ENCODE measurements around the gene MSH5. TPM values are rescaled to one million over a fixed set of nuclear protein-coding genes. Genes with fewer than 3 reads are reported as not detected.
"Not testable (repeated sequence)": the region's sequence is repeated elsewhere in the genome, so short reads cannot be mapped to it uniquely, and the experiment has no call there.

Gene MSH5
- total and polyA plus RNA-seq, 2 donors (not counting 1 experiment from before 2014, with no cell fraction given): 4.3 to 6.0 TPM

- H3K79me2 ChIP-seq (ENCODE audit: control insufficient read depth, insufficient read depth, low read length): peaks cover 20% of the 10 kb centered on the region
- no peak overlapping the region for H3K4me2 ChIP-seq (ENCODE audit: extremely low read depth, insufficient read depth, low read length)
- H3K27ac ChIP-seq (ENCODE audit: insufficient read depth, low read length): no peak overlapping the region
These were observed 52.2 kb downstream of the MSH5 start for GRCh38 chr6:31792090-31792374.

GRCh38 chr6:31792761-31793171 lies 53.0 kb downstream of the MSH5 start:
- no peak overlapping the region for H3K4me3 ChIP-seq (replicated peaks in 1 of 4; ENCODE audit: control extremely low read depth in 1 of 4, insufficient read depth in 1 of 4, low read depth in 3 of 4, low read length in 4 of 4)
- H3K27me3 ChIP-seq (ENCODE audit: control insufficient read depth, insufficient read depth, low read length): no peaks in the 10 kb centered on the region
- peaks cover 20% of the 10 kb centered on the region for H3K79me2 ChIP-seq (ENCODE audit: control insufficient read depth, insufficient read depth, low read length)
- H2AFZ ChIP-seq (ENCODE audit: low read length): no peak overlapping the region
- no peaks in the 10 kb centered on the region for H3K4me1 ChIP-seq (ENCODE audit: control insufficient read depth, extremely low read depth, insufficient read depth, low read length)
- no peak overlapping the region for H3K4me2 ChIP-seq (ENCODE audit: extremely low read depth, insufficient read depth, low read length)
- DNase-seq (ENCODE audit: low read depth in 2 of 2): peak in 1 of 2 donors; percentile 70
- H3K9ac ChIP-seq (ENCODE audit: insufficient read depth, low read length): no peak overlapping the region
- TF ChIP-seq CTCF (conservative IDR thresholded peaks at IDR 0.05 in 1 of 2, IDR thresholded peaks at IDR 0.05 in 1 of 2; ENCODE audit: low read depth in 1 of 2, low read length in 2 of 2): no peak
- TF ChIP-seq EZH2 (IDR thresholded peaks at IDR 0.05; ENCODE audit: low read length, missing control alignments): no peak
- H3K27ac ChIP-seq (ENCODE audit: insufficient read depth, low read length): no peak overlapping the region
- peaks cover 4% of the 10 kb centered on the region for H3K36me3 ChIP-seq (ENCODE audit: control insufficient read depth, insufficient read depth, low read length)
- H3K9me3 ChIP-seq (ENCODE audit: control insufficient read depth, insufficient read depth, low read depth, low read length): no peaks in the 10 kb centered on the region
- no peaks in the 10 kb centered on the region for H4K20me1 ChIP-seq (ENCODE audit: control insufficient read depth, extremely low read depth, insufficient read depth, low read length)

More at GRCh38 chr6:31792090-31792374, 52.2 kb downstream of the MSH5 start:
- DNase-seq (ENCODE audit: low read depth in 2 of 2): no peak
- Histone ChIP-seq H3K4me1 (ENCODE audit: control insufficient read depth, extremely low read depth, insufficient read depth, low read length) (no peaks in the 10 kb centered on the region), H3K27me3 (ENCODE audit: control insufficient read depth, insufficient read depth, low read length) (no peaks in the 10 kb centered on the region), H3K9ac (ENCODE audit: insufficient read depth, low read length) (no peak overlapping the region), H3K9me3 (ENCODE audit: control insufficient read depth, insufficient read depth, low read depth, low read length) (no peaks in the 10 kb centered on the region), H4K20me1 (ENCODE audit: control insufficient read depth, extremely low read depth, insufficient read depth, low read length) (no peaks in the 10 kb centered on the region), H3K4me3 (replicated peaks in 1 of 4; ENCODE audit: control extremely low read depth in 1 of 4, insufficient read depth in 1 of 4, low read depth in 3 of 4, low read length in 4 of 4) (no peak overlapping the region), H3K36me3 (ENCODE audit: control insufficient read depth, insufficient read depth, low read length) (peaks cover 4% of the 10 kb centered on the region), H2AFZ (ENCODE audit: low read length) (no peak overlapping the region)
- TF ChIP-seq EZH2 (IDR thresholded peaks at IDR 0.05; ENCODE audit: low read length, missing control alignments) (no peak), CTCF (conservative IDR thresholded peaks at IDR 0.05 in 1 of 2, IDR thresholded peaks at IDR 0.05 in 1 of 2; ENCODE audit: low read depth in 1 of 2, low read length in 2 of 2) (no peak)

GRCh38 chr6:31793927-31794245 lies 54.1 kb downstream of the MSH5 start:
- H3K9me3 ChIP-seq (ENCODE audit: control insufficient read depth, insufficient read depth, low read depth, low read length); H2AFZ ChIP-seq (ENCODE audit: low read length); H3K27me3 ChIP-seq (ENCODE audit: control insufficient read depth, insufficient read depth, low read length); H4K20me1 ChIP-seq (ENCODE audit: control insufficient read depth, extremely low read depth, insufficient read depth, low read length); H3K9ac ChIP-seq (ENCODE audit: insufficient read depth, low read length); H3K4me1 ChIP-seq (ENCODE audit: control insufficient read depth, extremely low read depth, insufficient read depth, low read length); DNase-seq (ENCODE audit: low read depth in 2 of 2); H3K27ac ChIP-seq (ENCODE audit: insufficient read depth, low read length); H3K36me3 ChIP-seq (ENCODE audit: control insufficient read depth, insufficient read depth, low read length): not testable (repeated sequence)
- Histone ChIP-seq H3K4me3 (replicated peaks in 1 of 4; ENCODE audit: control extremely low read depth in 1 of 4, insufficient read depth in 1 of 4, low read depth in 3 of 4, low read length in 4 of 4) (peak overlapping the region; percentile 93 to 97 (median 94)), H3K79me2 (ENCODE audit: control insufficient read depth, insufficient read depth, low read length) (peaks cover 20% of the 10 kb centered on the region), H3K4me2 (ENCODE audit: extremely low read depth, insufficient read depth, low read length) (peak overlapping the region; percentile 97)

All from fibroblast of lung (primary cell).